ENCODE data around the gene SYT12.

GRCh38 chr11:67032830-67033551, 10.1 kb downstream of the SYT12 start:
- TF ChIP-seq CTCF (IDR thresholded peaks at IDR 0.05; ENCODE audit: low read depth, low read length, poor library complexity, severe bottlenecking): no peak
- no peak for TF ChIP-seq EZH2phosphoT487 (IDR thresholded peaks at IDR 0.05; ENCODE audit: borderline replicate concordance, low read length)
